GM18867 (cell line): ENCODE data around the gene ATG4B.
A peak's percentile ranks its signal among the peaks of the same experiment; 100 is the strongest.

Experiments used
- ATAC-seq: cut with Tn5 transposase; IDR thresholded peaks from one replicate; pipeline ENCODE4 v1.9.1; 2021; ENCODE audit warnings: mild to moderate bottlenecking, moderate library complexity; ENCODE audit not compliant: unreplicated experiment

ATG4B gene

GRCh38 chr2:241680827-241681599, 43.5 kb downstream of the ATG4B start:
- no peak for ATAC-seq

- ATAC-seq: peak; percentile 20
These were observed 48.8 kb downstream of the ATG4B start for GRCh38 chr2:241686324-241686649.

GRCh38 chr2:241686650-241687425, 49.3 kb downstream of the ATG4B start, which contains the start of gene DTYMK:
DTYMK (minus strand) TSS chr2:241686815; CDS start chr2:241686783, 32 bp downstream.
- ATAC-seq: peak; percentile 90

GRCh38 chr2:241689306-241689705, 51.8 kb downstream of the ATG4B start:
- ATAC-seq: no peak

- no peak for ATAC-seq
These were observed 52.8 kb downstream of the ATG4B start for GRCh38 chr2:241690202-241690717.

- ATAC-seq: no peak
These were observed 55.0 kb downstream of the ATG4B start for GRCh38 chr2:241692448-241692847.

GRCh38 chr2:241695651-241696050, 58.2 kb downstream of the ATG4B start:
- ATAC-seq: no peak

GRCh38 chr2:241701149-241701398, 63.6 kb downstream of the ATG4B start:
- ATAC-seq: no peak

- peak; percentile 60 for ATAC-seq
These were observed 64.1 kb downstream of the ATG4B start, which contains the start of gene ING5 for GRCh38 chr2:241701399-241702154. ING5 (plus strand) TSS chr2:241702039; CDS start chr2:241702066, 27 bp downstream.

- peak; percentile 64 for ATAC-seq
These were observed 64.9 kb downstream of the ATG4B start for GRCh38 chr2:241702155-241703031.

- ATAC-seq: no peak
These were observed 65.6 kb downstream of the ATG4B start for GRCh38 chr2:241703032-241703604.

- no peak for ATAC-seq
These were observed 69.0 kb downstream of the ATG4B start for GRCh38 chr2:241706537-241706936.

GRCh38 chr2:241708879-241709278, 71.4 kb downstream of the ATG4B start:
- ATAC-seq: no peak

GRCh38 chr2:241719093-241719492, 81.6 kb downstream of the ATG4B start:
- no peak for ATAC-seq

GRCh38 chr2:241720099-241720498, 82.6 kb downstream of the ATG4B start:
- no peak for ATAC-seq

- no peak for ATAC-seq
These were observed 83.1 kb downstream of the ATG4B start for GRCh38 chr2:241720560-241720959.

- ATAC-seq: no peak
These were observed 84.4 kb downstream of the ATG4B start for GRCh38 chr2:241721852-241722251.

GRCh38 chr2:241722896-241723454, 85.5 kb downstream of the ATG4B start:
- no peak for ATAC-seq
